Measurements from ENCODE around the gene WIPF1.

- TF ChIP-seq CTCF (IDR thresholded peaks at IDR 0.05 in 8 of 11, conservative IDR thresholded peaks at IDR 0.05 in 3 of 11) (no peak), POLR2A (IDR thresholded peaks at IDR 0.05) (no peak), POLR2AphosphoS5 (IDR thresholded peaks at IDR 0.05) (no peak)
Measured at GRCh38 chr2:174585657-174586252, 11.8 kb downstream of the WIPF1 start.
